K562 (cell line): Measurements from ENCODE around the gene TMEM203. TPM values are rescaled to one million over a fixed set of nuclear protein-coding genes. Genes with fewer than 3 reads are reported as not detected.
A peak's percentile ranks its signal among the peaks of the same experiment; 100 is the strongest.

Experiments
- ATF6 ChIP-seq: sonication (generic); formaldehyde crosslinking; IDR thresholded peaks from 2 replicates; pipeline ENCODE4 v1.4.0; 2020; ENCODE audit warnings: mild to moderate bottlenecking, missing genetic modification reagents
- BMI1 ChIP-seq: fragments of 150-350 bp; IDR thresholded peaks from 2 replicates; pipeline ENCODE4 v1.6.1; 2014; ENCODE audit warnings: low read length
- CREB1 ChIP-seq, 2 experiments: sonication (generic) in 1 of 2; formaldehyde crosslinking in 1 of 2; IDR thresholded peaks; 2 replicates each; pipeline versions ENCODE4 v1.6.1 to v1.8.0; 2012 to 2022; ENCODE audit warnings: inconsistent platforms in 1 of 2, mild to moderate bottlenecking in 1 of 2, missing genetic modification reagents in 1 of 2, moderate library complexity in 1 of 2
- CREBBP ChIP-seq: IDR thresholded peaks from one replicate; pipeline ENCODE4 v1.6.1; 2012; ENCODE audit warnings: low read depth, mild to moderate bottlenecking, control low read depth, inconsistent platforms, low read length
- DNMT1 ChIP-seq: fragments of 450-650 bp; IDR thresholded peaks from 2 replicates; pipeline ENCODE4 v1.6.1; 2016; ENCODE audit warnings: antibody characterized with exemption, mild to moderate bottlenecking
- ERF ChIP-seq: fragments of 450-650 bp; formaldehyde crosslinking; IDR thresholded peaks from 2 replicates; pipeline ENCODE4 v1.4.0; 2020; ENCODE audit warnings: mild to moderate bottlenecking, mixed read lengths
- FOXK1 ChIP-seq: sonication (generic); formaldehyde crosslinking; IDR thresholded peaks from 2 replicates; pipeline ENCODE4 v1.8.0; 2022; ENCODE audit warnings: missing genetic modification reagents, mild to moderate bottlenecking, borderline replicate concordance
- HDAC3 ChIP-seq: fragments of 450-650 bp; IDR thresholded peaks from 2 replicates; pipeline ENCODE4 v1.6.1; 2018; ENCODE audit warnings: borderline replicate concordance, mild to moderate bottlenecking, moderate library complexity; ENCODE audit not compliant: partially characterized antibody
- HIVEP1 ChIP-seq: fragments of 250-450 bp; sonication (Bioruptor Pico); IDR thresholded peaks from 2 replicates; pipeline ENCODE4 v1.4.0; 2020; ENCODE audit warnings: mild to moderate bottlenecking
- KLF13 ChIP-seq: fragments of 450-650 bp; IDR thresholded peaks from 2 replicates; pipeline ENCODE4 v1.6.1; 2016; ENCODE audit warnings: missing genetic modification characterization, low read depth, mild to moderate bottlenecking, missing compliant biosample characterization, moderate library complexity, borderline replicate concordance
- MEF2A ChIP-seq: IDR thresholded peaks from 2 replicates; pipeline ENCODE4 v1.6.1; 2011; ENCODE audit warnings: low read depth, mild to moderate bottlenecking, low read length, moderate library complexity; ENCODE audit not compliant: control insufficient read depth
- POLR2A ChIP-seq: fragments of 450-650 bp; conservative IDR thresholded peaks from 2 replicates; pipeline ENCODE4 v1.6.1; 2016
- PPARD ChIP-seq: fragments of 250-450 bp; sonication (Bioruptor Pico); IDR thresholded peaks from 2 replicates; pipeline ENCODE4 v1.8.0; 2022; ENCODE audit warnings: inconsistent platforms, mild to moderate bottlenecking, moderate library complexity
- PRPF4 ChIP-seq: fragments of 200-400 bp; formaldehyde crosslinking; IDR thresholded peaks from one replicate; pipeline ENCODE4 v1.6.1; 2017; ENCODE audit warnings: low read length, low read depth, mild to moderate bottlenecking; ENCODE audit not compliant: insufficient read depth, poor library complexity, severe bottlenecking
- SAP30 ChIP-seq: fragments of 200-600 bp; sonication (generic); IDR thresholded peaks from 2 replicates; pipeline ENCODE4 v1.6.1; 2012; ENCODE audit warnings: borderline replicate concordance, low read depth, mild to moderate bottlenecking, moderate library complexity, low read length, control low read depth, inconsistent platforms; ENCODE audit not compliant: insufficient read depth, poor library complexity, severe bottlenecking
- SIN3A ChIP-seq, 2 experiments: fragments of 150-350 bp in 1 of 2; IDR thresholded peaks; 2 replicates each; pipeline ENCODE4 v1.6.1; 2011 to 2016; ENCODE audit warnings: borderline replicate concordance in 2 of 2, low read depth in 2 of 2, low read length in 2 of 2, mild to moderate bottlenecking in 2 of 2, moderate library complexity in 2 of 2; ENCODE audit not compliant: control insufficient read depth in 1 of 2
- SMAD4 ChIP-seq: fragments of 250-450 bp; sonication (Bioruptor Pico); conservative IDR thresholded peaks from 2 replicates; pipeline ENCODE4 v1.8.0; 2021; ENCODE audit warnings: inconsistent platforms, mild to moderate bottlenecking, moderate library complexity
- ZBTB1 ChIP-seq: sonication (generic); formaldehyde crosslinking; IDR thresholded peaks from 2 replicates; pipeline ENCODE4 v1.8.1; 2023; ENCODE audit warnings: missing genetic modification reagents, low read depth, mild to moderate bottlenecking, borderline replicate concordance
- ZNF449 ChIP-seq: fragments of 250-450 bp; sonication (Bioruptor Pico); IDR thresholded peaks from 2 replicates; pipeline ENCODE4 v1.8.0; 2022; ENCODE audit warnings: moderate library complexity, mild to moderate bottlenecking, inconsistent platforms
- polyA plus RNA-seq, 8 experiments: library from polyadenylated mRNA; depleted of rRNA in 4 of 8; stranded (reverse) in 5 of 8; unstranded in 3 of 8; fragments of >200 nt; fragmentation: Nextera tagmentation in 2 of 8; fragmentation: Illumina TruSeq in 1 of 8; extraction: Ambion mirVana in 2 of 8; extraction: Trizol in 1 of 8; gene quantifications; 2 replicates each; pipeline versions ENCODE4 v1.2.1 to v1.2.3, GENCODE V29; 2011 to 2014; ENCODE audit warnings: inconsistent platforms in 1 of 8, missing spikeins in 1 of 8
- total RNA-seq, 7 experiments: library from RNA; depleted of rRNA in 6 of 7; stranded (reverse); fragments of >200 nt in 6 of 7; fragmentation: Illumina TruSeq in 2 of 7; extraction: Trizol in 2 of 7; gene quantifications; 2 replicates each; pipeline versions ENCODE4 v1.2.1 to v1.2.3, GENCODE V29; 2011 to 2021; ENCODE audit warnings: low replicate concordance in 1 of 7
- TF ChIP-seq, protein P1 (sequence below): fragments of 450-650 bp; formaldehyde crosslinking; IDR thresholded peaks from 2 replicates; pipeline ENCODE4 v1.4.0; 2022; ENCODE audit warnings: mild to moderate bottlenecking, moderate library complexity
- TF ChIP-seq, protein P2 (sequence below): fragments of 450-650 bp; formaldehyde crosslinking; IDR thresholded peaks from 2 replicates; pipeline ENCODE4 v1.4.0; 2020; ENCODE audit warnings: mild to moderate bottlenecking, mixed read lengths

The TMEM203 gene
- total and polyA plus RNA-seq, 9 of the 15 experiments (the other 6 are each of a cell fraction or from before 2014, with no cell fraction given): 8.8 to 59.5 (median 37.6) TPM

- no peak for TF ChIP-seq ZNF449 (CRISPR knock-in tag)
- TF ChIP-seq KLF13 (tag): peak; percentile 91
- no peak for TF ChIP-seq PRPF4
- no peak for TF ChIP-seq HIVEP1
- TF ChIP-seq, protein P1, sequence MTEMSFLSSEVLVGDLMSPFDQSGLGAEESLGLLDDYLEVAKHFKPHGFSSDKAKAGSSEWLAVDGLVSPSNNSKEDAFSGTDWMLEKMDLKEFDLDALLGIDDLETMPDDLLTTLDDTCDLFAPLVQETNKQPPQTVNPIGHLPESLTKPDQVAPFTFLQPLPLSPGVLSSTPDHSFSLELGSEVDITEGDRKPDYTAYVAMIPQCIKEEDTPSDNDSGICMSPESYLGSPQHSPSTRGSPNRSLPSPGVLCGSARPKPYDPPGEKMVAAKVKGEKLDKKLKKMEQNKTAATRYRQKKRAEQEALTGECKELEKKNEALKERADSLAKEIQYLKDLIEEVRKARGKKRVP (CRISPR knock-in tag): no peak
- no peak for TF ChIP-seq DNMT1
- no peak; the same call in 1 of the 2 replicates for TF ChIP-seq FOXK1 (CRISPR knock-in tag)
- TF ChIP-seq CREB1 (IDR thresholded peaks at IDR 0.05): 0 out of 2 replicates have a peak, but pooled peaks have one; percentile 33
- TF ChIP-seq CREB1 (CRISPR knock-in tag; IDR thresholded peaks at IDR 0.05): peak; percentile 71; the same call in 1 of the 2 replicates
- TF ChIP-seq SIN3A (IDR thresholded peaks at IDR 0.05; ENCODE audit: borderline replicate concordance in 2 of 2, control insufficient read depth in 1 of 2, low read depth in 2 of 2, low read length in 2 of 2): peak; percentile 44 to 73; a peak in 1 of 4 replicates
- TF ChIP-seq HDAC3: no peak
- no peak for TF ChIP-seq CREBBP
- TF ChIP-seq ERF (CRISPR knock-in tag): 0 out of 2 replicates have a peak, but pooled peaks have one; percentile 9
- TF ChIP-seq ZBTB1 (CRISPR knock-in tag): no peak
- TF ChIP-seq SMAD4 (CRISPR knock-in tag): peak; percentile 95
- TF ChIP-seq POLR2A: no peak
- TF ChIP-seq MEF2A: no peak
- no peak for TF ChIP-seq SAP30
- TF ChIP-seq, protein P2, sequence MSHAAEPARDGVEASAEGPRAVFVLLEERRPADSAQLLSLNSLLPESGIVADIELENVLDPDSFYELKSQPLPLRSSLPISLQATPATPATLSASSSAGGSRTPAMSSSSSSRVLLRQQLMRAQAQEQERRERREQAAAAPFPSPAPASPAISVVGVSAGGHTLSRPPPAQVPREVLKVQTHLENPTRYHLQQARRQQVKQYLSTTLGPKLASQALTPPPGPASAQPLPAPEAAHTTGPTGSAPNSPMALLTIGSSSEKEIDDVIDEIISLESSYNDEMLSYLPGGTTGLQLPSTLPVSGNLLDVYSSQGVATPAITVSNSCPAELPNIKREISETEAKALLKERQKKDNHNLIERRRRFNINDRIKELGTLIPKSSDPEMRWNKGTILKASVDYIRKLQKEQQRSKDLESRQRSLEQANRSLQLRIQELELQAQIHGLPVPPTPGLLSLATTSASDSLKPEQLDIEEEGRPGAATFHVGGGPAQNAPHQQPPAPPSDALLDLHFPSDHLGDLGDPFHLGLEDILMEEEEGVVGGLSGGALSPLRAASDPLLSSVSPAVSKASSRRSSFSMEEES (CRISPR knock-in tag): peak; percentile 60
- TF ChIP-seq ATF6 (CRISPR knock-in tag): peak; percentile 41; the same call in 1 of the 2 replicates
- TF ChIP-seq PPARD (CRISPR knock-in tag): no peak
- TF ChIP-seq BMI1: no peak
Observed at GRCh38 chr9:137236238-137236935, 30.9 kb upstream of the TMEM203 start (continued).
